Stimulated activated CD8-positive, alpha-beta memory T cell treated with anti-CD3 and anti-CD28 coated beads, Interleukin-4, amount 100 ng/mL, for 1 hour (primary cell): ENCODE data around the gene SZT2.

ENCODE experiments used
- DNase-seq, 2 donors: peaks; one replicate each; pipeline ENCODE4 v3.0.0-alpha.2; 2020; ENCODE audit warnings: low read depth in 2 of 2, low spot score in 1 of 2

The SZT2 gene

DNA sequence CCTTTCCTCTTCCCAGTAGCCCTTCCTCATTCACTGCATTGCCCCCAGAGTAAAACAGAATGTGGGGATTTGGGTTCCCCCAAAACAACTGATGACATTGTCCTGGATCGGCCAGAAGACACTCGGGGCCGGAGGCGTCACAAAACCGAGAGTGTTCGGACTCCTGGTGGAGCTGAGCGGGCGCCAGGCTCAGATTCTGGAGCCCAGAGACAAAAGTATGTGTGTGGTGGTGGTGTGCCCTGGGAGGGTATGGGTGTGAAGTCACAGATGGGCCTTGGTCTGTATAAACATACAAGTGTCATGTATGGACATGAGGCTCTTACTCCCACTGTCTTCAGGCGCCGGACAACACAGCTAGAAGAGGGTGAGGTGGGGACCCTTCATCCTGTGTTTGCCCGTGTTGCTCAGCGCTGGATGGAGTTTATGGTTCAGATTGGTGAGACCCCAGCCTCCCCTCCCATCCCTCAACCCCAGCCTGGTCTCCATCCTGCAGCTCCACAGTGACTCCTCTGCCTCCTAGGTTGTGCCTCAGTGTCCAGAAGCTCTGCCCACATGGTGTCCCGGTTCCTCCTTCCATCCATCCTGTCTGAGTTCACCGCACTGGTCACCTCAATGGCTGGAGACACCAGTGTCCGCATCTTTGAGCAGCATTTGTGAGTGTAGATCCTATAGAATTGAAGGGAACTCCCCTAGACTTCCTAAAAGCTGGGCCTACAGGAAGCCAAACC is 51.6 kb downstream of the SZT2 start:
- DNase-seq = no peak

- DNase-seq = no peak
Measured at GRCh38 chr1:43441894-43442637, 52.4 kb downstream of the SZT2 start.

DNA sequence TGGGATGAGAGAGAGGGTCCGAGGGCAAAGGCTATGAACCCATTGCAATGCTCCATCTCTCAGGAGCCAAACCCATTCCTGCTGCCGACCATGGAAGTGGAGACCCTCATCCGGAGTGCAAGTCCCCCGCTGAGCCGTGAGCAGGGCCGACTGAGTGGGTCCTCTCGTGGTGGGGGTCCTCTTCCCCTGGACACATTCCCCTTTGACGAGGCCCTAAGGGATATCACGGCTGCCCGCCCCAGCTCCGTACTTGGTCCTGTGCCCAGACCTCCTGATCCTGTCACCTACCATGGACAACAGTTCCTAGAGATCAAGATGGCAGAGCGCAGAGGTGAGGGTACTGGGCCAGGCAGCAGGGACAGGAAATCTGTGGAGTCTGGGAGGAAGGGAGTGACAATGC is 53.1 kb downstream of the SZT2 start:
- no peak for DNase-seq

DNA sequence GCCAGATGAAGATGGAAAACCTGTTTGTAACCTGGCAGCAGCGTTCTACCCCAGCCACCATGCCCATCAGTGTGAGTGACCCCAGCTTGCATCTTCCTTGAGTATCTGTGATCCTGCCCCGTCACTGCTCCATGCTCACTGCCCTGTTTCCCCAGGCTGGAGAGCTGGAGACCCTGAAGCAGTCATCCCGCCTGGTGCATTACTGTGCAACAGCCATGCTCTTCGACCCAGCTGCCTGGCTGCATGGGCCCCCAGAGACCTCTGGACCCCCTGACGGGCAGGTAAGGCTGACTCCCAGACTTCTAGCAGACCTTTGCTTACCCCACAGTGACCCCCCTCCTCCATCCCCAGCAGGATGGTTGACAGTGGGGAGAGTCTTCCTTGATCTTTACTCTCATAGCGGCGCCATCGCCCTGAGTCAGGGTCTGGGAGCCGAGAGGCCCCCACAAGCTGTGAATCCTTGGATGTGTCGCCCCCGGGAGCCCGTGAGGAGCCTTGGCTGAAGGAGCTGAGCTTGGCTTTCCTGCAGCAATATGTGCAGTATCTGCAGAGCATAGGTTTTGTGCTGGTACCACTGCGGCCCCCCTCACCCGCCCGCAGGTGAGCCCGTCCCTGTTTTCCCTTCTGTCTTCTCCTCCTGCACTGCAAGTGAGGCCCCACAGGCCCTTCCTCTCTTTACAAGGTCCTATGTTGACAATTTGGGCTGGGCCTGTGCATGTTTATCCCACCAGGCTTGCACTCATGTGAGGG is 53.7 kb downstream of the SZT2 start:
- DNase-seq = no peak

- no peak for DNase-seq
Measured at GRCh38 chr1:43444151-43444828, 54.6 kb downstream of the SZT2 start.

- no peak for DNase-seq
Measured at GRCh38 chr1:43444836-43445235, 55.1 kb downstream of the SZT2 start.

DNA sequence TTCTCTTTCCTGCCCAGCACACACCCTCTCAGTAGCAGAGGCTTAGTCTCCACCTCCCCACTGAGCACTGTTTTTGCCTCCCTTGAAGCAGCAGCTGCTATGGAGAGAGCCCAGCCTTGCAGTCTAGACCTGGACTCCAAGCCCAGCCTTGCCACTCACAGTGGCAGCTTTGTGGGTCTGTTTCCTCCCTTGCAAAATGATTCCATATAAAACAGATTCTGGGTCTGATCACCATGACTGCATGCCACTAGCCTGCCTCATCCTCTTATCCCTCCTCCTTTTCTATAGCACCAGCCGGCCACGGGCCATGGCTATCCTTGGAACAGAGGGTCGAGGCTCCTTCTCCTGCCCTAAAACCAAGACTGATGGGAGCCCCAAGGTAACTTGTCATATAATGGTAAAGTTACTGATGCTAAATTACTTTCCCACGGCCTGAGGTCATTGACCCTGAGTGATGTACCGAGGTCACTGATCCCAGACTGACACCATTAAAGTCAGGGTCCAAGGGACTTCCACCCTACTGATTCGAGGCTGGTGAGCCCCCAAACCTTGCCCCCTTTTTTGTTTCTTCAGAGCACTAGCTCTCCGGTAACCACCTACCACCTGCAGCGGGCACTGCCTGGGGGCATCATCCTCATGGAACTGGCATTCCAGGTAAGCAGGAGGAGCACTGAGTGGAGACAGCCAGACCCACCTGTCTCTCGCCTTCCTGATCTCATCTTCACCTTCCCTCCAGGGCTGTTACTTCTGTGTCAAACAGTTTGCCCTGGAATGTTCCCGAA is 56.1 kb downstream of the SZT2 start:
- DNase-seq = no peak

DNA sequence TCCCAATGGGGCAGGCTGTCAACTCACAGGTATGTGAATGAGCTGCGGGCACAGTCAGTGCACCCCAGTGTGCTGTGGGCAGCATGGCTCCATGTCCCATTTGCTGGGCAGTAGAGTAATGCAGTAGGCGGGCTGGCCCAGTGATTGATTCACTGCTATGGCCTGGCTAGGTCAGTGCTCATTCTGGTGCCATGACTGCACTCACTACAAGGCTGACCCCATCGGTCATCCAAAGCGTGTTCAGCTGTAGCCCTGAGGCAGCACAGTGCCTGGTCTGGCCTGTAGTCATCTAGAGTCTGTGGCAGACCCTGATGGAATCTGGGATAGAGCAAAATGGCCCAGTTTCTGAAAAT is 56.7 kb downstream of the SZT2 start:
- no peak for DNase-seq

DNA sequence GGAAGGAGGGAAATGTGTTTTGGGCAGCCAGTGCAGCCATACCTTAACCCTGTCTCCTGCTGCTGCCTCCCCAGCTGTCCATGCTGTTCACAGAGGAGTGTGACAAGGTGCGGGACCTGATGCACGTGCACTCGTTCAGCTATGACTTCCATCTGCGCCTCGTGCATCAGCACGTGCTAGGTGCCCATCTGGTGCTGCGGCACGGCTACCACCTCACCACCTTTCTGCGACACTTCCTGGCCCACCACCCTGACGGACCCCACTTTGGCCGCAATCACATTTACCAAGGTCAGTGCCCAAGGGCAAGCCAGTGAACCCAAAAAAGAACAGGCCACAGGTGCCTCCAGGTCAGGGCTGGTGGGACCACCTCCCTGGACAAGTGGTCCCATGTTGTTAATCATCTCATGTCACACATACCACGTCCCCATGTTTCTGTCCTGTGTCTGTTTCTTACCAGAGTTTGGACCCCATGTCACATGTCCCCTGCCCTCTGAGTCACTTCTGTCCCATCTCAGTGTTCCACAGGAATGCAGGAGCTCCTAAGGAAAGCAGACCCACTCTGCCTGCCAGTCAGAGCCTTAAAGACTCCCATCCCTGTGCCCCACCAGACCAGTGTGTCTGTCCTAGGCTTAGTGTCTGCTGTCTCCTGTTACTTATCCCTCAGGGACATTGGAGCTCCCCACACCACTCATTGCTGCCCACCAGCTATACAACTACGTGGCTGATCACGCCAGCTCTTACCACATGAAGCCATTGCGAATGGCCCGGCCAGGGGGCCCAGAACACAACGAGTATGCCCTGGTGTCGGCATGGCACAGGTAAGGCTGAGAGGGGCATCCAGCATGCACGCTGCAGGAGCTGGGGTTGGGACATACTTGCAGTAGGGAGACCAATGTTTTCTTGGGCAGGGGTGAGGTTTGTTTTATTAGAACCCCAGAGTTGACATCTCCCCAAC is 57.5 kb downstream of the SZT2 start:
- DNase-seq = no peak

DNA sequence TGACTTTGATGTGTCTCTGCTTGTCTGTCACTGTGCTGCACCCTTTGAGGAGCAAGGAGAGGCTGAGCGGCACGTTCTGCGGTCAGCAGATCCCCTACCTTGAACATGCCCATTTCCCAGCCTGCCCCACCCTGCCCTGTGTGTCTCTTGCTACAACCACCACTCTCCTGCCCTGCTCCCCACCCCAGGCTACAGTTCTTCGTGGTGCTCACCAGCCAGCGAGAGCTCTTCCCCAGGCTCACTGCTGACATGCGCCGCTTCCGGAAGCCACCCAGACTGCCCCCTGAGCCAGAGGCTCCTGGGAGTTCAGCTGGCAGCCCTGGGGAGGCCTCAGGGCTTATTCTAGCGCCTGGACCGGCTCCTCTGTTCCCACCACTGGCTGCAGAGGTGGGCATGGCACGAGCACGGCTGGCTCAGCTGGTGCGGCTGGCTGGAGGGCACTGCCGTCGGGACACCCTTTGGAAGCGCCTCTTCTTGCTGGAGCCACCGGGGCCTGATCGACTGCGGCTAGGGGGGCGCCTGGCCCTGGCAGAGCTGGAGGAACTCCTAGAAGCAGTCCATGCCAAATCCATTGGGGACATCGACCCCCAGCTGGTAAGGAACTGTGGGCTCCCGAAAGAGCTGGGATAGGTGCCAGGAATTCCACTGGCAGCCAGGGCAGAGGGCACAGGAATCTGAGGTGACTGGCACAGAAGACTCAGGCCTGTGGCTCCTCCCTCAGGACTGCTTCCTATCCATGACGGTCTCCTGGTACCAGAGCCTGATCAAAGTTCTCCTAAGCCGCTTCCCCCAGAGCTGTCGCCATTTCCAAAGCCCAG is 58.4 kb downstream of the SZT2 start:
- no peak for DNase-seq

- DNase-seq = no peak
Measured at GRCh38 chr1:43448955-43449707, 59.4 kb downstream of the SZT2 start.

GRCh38 chr1:43449708-43450069 is 60.0 kb downstream of the SZT2 start:
- no peak for DNase-seq

DNA sequence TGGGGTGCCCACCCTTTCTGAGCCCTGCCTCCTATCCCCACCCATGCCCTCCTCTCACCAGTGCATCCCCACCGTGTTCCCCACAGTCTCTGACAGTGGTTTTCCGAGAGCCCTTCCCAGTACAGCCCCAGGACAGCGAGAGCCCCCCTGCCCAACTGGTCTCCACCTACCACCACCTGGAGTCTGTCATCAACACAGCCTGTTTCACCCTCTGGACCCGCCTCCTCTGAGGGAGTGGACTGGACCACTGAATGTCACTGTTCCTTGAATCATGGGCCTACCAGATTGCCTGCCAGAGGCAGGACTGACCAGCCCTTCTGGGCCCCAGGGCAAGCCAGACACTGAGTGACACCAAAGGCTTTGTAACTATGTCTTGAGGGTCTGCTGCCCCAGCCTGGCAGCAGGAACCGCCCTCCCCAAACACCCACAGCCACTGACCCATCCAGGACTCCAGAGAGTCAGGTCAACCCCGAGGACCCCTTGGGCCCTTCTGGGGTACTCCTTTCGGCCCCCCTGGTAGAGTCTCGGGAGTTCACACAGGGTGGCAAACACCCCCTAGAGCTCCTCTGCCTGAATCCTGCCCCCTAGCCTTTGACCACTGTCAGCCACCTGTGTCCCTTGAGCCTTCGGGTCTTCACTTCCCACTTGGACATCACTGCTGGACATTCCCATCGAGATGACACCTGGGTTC is 60.7 kb downstream of the SZT2 start:
- no peak for DNase-seq

- DNase-seq = no peak
Measured at GRCh38 chr1:43451157-43451591, 61.5 kb downstream of the SZT2 start.

- no peak for DNase-seq
Measured at GRCh38 chr1:43451701-43452532, 62.2 kb downstream of the SZT2 start.

DNA sequence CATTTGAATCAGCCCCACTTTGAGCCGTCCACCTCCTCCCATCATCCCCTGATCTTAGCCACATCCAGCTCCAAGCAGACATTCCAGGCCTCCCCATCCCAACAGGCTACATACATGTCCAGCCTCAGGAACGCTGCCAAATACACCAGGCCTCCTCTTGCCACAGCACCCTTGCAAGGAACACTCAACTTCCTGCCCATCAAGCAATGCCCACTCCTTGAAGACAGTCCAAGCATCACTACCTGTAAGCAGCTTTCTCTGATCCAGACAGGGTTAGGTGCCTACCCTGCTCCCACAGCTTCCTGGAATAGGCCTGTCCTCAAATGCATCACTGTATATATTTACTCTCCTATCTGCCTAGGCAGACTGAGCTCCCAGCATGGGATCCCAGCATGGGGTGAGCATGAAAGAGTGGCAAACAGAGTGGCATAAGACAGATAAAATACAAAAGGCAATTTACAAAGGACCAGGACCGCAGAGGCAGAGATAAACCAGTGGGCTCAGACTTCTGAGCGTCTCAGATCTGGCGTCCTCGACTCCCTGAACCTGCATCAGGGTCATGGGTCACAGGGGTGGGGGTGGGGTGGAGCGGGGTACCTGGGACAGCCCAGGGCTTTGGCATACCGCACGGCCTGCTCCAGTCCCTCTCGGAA is 63.2 kb downstream of the SZT2 start:
- no peak for DNase-seq
